Heart left ventricle (tissue), 16 donors: ENCODE measurements around the gene OVCH1. TPM values are rescaled to one million over a fixed set of nuclear protein-coding genes. Genes with fewer than 3 reads are reported as not detected.

ENCODE experiments used
- ATAC-seq, 4 donors: fragments of 200-7000 bp; cut with Tn5 transposase; one replicate each; pipeline ENCODE4 v1.9.1; 2020 to 2022; ENCODE audit warnings: moderate library complexity in 4 of 4, mild to moderate bottlenecking in 3 of 4, moderate number of reproducible peaks in 1 of 4
- DNase-seq, 5 donors: peaks; one replicate each; pipeline ENCODE4 v3.0.0-alpha.2; 2020
- H3K27ac ChIP-seq, 12 donors: fragments of 200-600 bp; sonication (generic) in 4 of 12; one replicate each; pipeline versions ENCODE4 v1.5.0 to v1.8.0; 2016 to 2022; ENCODE audit warnings: mild to moderate bottlenecking in 2 of 12
- H3K27me3 ChIP-seq, 9 donors: fragments of 200-600 bp; sonication (generic) in 2 of 9; one replicate each; pipeline versions ENCODE4 v1.5.1 to v1.8.0; 2016 to 2022; ENCODE audit warnings: mild to moderate bottlenecking in 3 of 9
- H3K36me3 ChIP-seq, 9 donors: fragments of 200-600 bp; sonication (generic) in 2 of 9; one replicate each; pipeline versions ENCODE4 v1.5.0 to v1.8.0; 2018 to 2022; ENCODE audit warnings: mild to moderate bottlenecking in 2 of 9
- H3K4me1 ChIP-seq, 12 donors: fragments of 200-600 bp; sonication (generic) in 4 of 12; one replicate each; pipeline versions ENCODE4 v1.5.0 to v1.8.0; 2016 to 2022; ENCODE audit warnings: mild to moderate bottlenecking in 3 of 12
- H3K4me3 ChIP-seq, 12 donors: fragments of 200-600 bp; sonication (generic) in 4 of 12; one replicate each; pipeline versions ENCODE4 v1.5.0 to v1.8.0; 2017 to 2022; ENCODE audit warnings: mild to moderate bottlenecking in 9 of 12, moderate library complexity in 4 of 12
- H3K9me3 ChIP-seq, 12 donors: fragments of 200-600 bp; sonication (generic) in 4 of 12; one replicate each; pipeline versions ENCODE4 v1.5.0 to v1.8.0; 2016 to 2022; ENCODE audit warnings: mild to moderate bottlenecking in 1 of 12
- CTCF ChIP-seq, 12 donors: fragments of 200-600 bp; sonication (generic) in 4 of 12; IDR thresholded peaks; one replicate each; pipeline versions ENCODE4 v1.5.0 to v1.8.0; 2018 to 2022; ENCODE audit warnings: antibody characterized with exemption in 12 of 12, mild to moderate bottlenecking in 5 of 12
- POLR2A ChIP-seq, 2 donors: fragments of 450-650 bp; IDR thresholded peaks; one replicate each; pipeline ENCODE4 v1.6.1; 2017; ENCODE audit warnings: antibody characterized with exemption in 2 of 2, mild to moderate bottlenecking in 2 of 2, moderate library complexity in 2 of 2
- WGBS, 4 donors: extraction: QIAGEN DNeasy Blood & Tissue Kit in 2 of 4; methylation state at CpG; one replicate each; pipeline versions ENCODE4 v1.1.5 to v1.1.7; 2013 to 2018; 5-methylcytosine and 5-hydroxymethylcytosine counted together
- intact Hi-C, 10 donors: fragments of 100-400 bp; cut with DNase I; formaldehyde crosslinking; loops; one replicate each; pipeline versions ENCODE4 v1.11.1 to v1.14.2; 2022
- polyA plus RNA-seq, 2 donors: library from polyadenylated mRNA; stranded (reverse); fragments of 200-250 nt; gene quantifications; one replicate each; pipeline ENCODE4 v1.2.3, GENCODE V29; 2013
- total RNA-seq, 9 donors: library from RNA; depleted of rRNA in 2 of 9; stranded (reverse); fragments of >200 nt in 2 of 9; fragmentation: NEBNext Ultra II Directional in 3 of 9; extraction: Animal tissue kit (Norgen Biotek cat#: 25700) in 3 of 9; gene quantifications; one replicate each; pipeline versions ENCODE4 v1.1.0 to v1.2.4, GENCODE V29; 2016 to 2023
- donor health status: ischemic (EF 13 %, LVEDD 7.1; RV severe dilation, severe dysfunction).
- donor health status: healthy with polysubstance abuse.
- donor health status: DM: no; HTN: yes; CAD: no.
- donor health status: DM: no; HTN: no; CAD: no.
- donor health status: ischemic (EF 25% LVEDD 6.9; RV normal size, moderate dysfunction).
- donor health status: ischemic (EF 25% LVEDD 5.7; RV mildly dilated, moderate dysfunction).
- donor health status: healthy.
- donor health status: DM: yes; HTN: yes; CAD: no.
- donor health status: ischemic (EF 35%, LVEDD 5.7; RV mildly dilated, moderate dysfunction).
- donor health status: nonischemic (EF 11% LVEDD 7.7; RV severe dilation, severe dysfunction).
- donor health status: DM: yes; HTN: yes; CAD: no.
- donor health status: PGD.
- donor health status: ischemic (EF 29% LVEDD 5.4; RV normal size, mild dysfunction).
- donor health status: nonischemic (EF 23%, LVEDD 6.1; RV moderate dilation, normal function).

The OVCH1 gene
- total and polyA plus RNA-seq, 11 donors = 0.09 to 0.18 (median 0.13) TPM; not detected in 7

DNA sequence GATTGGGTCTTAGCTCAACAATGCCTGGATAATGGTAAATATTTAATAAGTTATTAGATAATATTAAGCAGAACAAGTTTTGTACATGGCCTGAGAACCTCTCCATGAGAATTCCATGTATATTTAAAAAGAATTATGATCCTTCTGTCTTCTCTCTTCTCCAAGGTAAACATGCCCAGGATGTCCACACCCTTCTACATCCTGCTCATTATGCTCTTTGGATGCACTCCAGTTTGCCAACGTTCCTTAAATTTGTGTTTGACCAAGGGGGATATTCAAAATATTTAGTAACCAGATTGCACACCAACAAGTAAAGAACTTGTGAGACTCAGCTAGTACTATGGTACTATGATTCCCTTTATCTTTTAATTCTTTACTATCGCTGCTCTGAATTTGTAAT, 71.8 kb downstream of the OVCH1 start:
- no peak for TF ChIP-seq POLR2A (IDR thresholded peaks at IDR 0.05)
- no peak for TF ChIP-seq CTCF (IDR thresholded peaks at IDR 0.05)
- H3K36me3 ChIP-seq = no peaks in the 10 kb centered on the region
- no peaks in the 10 kb centered on the region for H3K9me3 ChIP-seq
- no peak for DNase-seq
- peaks cover 0 to 18% (median 0%) of the 10 kb centered on the region in 12 donors for H3K4me1 ChIP-seq
- H3K27ac ChIP-seq = peak overlapping the region in 1 of 12 donors; percentile 0
- 45 to 61% (median 54%) methylated on average over 2 of the region's 2 CpGs for WGBS, 4 donors
- intact Hi-C loops = no loop called here
- H3K27me3 ChIP-seq = no peaks in the 10 kb centered on the region
- H3K4me3 ChIP-seq = no peak overlapping the region
- ATAC-seq = no peak

GRCh38 chr12:29416748-29417147, 80.7 kb downstream of the OVCH1 start:
- Histone ChIP-seq H3K4me1 (no peaks in the 10 kb centered on the region), H3K36me3 (no peaks in the 10 kb centered on the region), H3K9me3 (no peaks in the 10 kb centered on the region), H3K27ac (no peak overlapping the region), H3K27me3 (peaks cover 0 to 4% (median 0%) of the 10 kb centered on the region in 9 donors), H3K4me3 (no peak overlapping the region)
- TF ChIP-seq CTCF (IDR thresholded peaks at IDR 0.05) (no peak), POLR2A (IDR thresholded peaks at IDR 0.05) (no peak)
- ATAC-seq (no peak), DNase-seq (no peak)
- intact Hi-C loops = no loop called here

DNA sequence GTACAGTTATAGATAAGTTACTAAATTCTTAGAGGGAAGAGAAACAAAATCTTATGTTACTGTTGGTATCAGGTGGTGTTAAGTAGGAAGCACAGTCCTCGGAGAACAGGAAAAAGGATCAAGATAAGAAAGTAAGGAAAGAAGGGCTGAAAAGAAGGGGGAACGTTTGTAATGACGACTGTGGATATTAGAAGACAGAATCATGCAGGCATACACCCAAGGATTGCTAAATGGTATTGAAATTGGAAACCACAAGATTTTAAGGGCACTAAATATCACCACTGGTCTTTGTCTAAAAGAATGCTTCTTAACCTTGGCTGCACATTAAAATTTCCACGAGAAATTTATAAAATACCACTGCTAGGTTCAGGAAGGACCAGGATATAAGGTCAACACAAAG, 82.4 kb downstream of the OVCH1 start:
- no peaks in the 10 kb centered on the region for H3K4me1 ChIP-seq
- H3K27ac ChIP-seq = no peak overlapping the region
- H3K4me3 ChIP-seq = no peak overlapping the region
- 40 to 51% (median 45%) methylated on average over 4 of the region's 4 CpGs for WGBS, 4 donors
- peaks cover 0 to 2% (median 0%) of the 10 kb centered on the region in 12 donors for H3K9me3 ChIP-seq
- peaks cover 0 to 4% (median 0%) of the 10 kb centered on the region in 9 donors for H3K27me3 ChIP-seq
- DNase-seq = no peak
- no peaks in the 10 kb centered on the region for H3K36me3 ChIP-seq
- intact Hi-C loops = no loop called here
- ATAC-seq = no peak
- TF ChIP-seq POLR2A (IDR thresholded peaks at IDR 0.05) (no peak), CTCF (IDR thresholded peaks at IDR 0.05) (no peak)

DNA sequence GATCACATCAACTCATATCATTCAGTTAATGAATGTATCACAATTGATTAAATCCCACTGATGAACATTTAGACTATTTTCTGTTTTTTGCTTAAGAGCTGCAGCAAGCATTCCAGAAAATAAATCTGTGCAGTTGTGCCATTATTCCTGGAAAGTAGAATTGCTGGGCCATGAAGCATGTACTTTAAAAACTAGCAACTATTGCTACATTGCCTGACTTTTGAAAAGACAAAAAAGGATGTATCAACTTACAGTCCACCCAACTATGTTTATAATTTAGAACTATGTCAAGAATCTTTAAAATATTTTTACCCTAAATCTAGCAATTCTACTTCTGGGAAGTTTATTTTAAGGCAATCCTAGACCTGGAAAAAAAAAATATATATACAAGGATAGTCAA, 83.1 kb downstream of the OVCH1 start:
- DNase-seq (no peak), ATAC-seq (no peak)
- Histone ChIP-seq H3K4me3 (no peak overlapping the region), H3K27ac (no peak overlapping the region), H3K36me3 (no peaks in the 10 kb centered on the region), H3K27me3 (peaks cover 0 to 4% (median 0%) of the 10 kb centered on the region in 9 donors), H3K9me3 (peaks cover 0 to 3% (median 0%) of the 10 kb centered on the region in 12 donors), H3K4me1 (no peaks in the 10 kb centered on the region)
- intact Hi-C loops = no loop called here
- no peak for TF ChIP-seq POLR2A (IDR thresholded peaks at IDR 0.05)
- TF ChIP-seq CTCF (IDR thresholded peaks at IDR 0.05) = no peak
